Stimulated activated effector memory CD8-positive, alpha-beta T cell treated with anti-CD3 and anti-CD28 coated beads, Interleukin-12 subunit alpha, Interleukin-12 subunit beta, amount 100 ng/mL, for 72 hours (primary cell): ENCODE measurements around the gene VWA3B.
"Not testable (repeated sequence)": the region's sequence is repeated elsewhere in the genome, so short reads cannot be mapped to it uniquely, and the experiment has no call there.

Source experiments
- ATAC-seq: fragments of 150-1000 bp; cut with Tn5 transposase; 2 replicates; pipeline ENCODE4 v1.10.0; 2021
- DNase-seq, 2 donors: peaks; one replicate each; pipeline ENCODE4 v3.0.0; 2021 to 2022; ENCODE audit warnings: low spot score in 2 of 2
- H3K27ac Mint-ChIP-seq: one replicate; pipeline ENCODE4 v1.8.0; 2022; ENCODE audit warnings: mild to moderate bottlenecking, mixed read lengths
- H3K36me3 Mint-ChIP-seq: one replicate; pipeline ENCODE4 v1.8.0; 2022; ENCODE audit warnings: mild to moderate bottlenecking, mixed read lengths
- H3K4me1 Mint-ChIP-seq: one replicate; pipeline ENCODE4 v1.8.0; 2022; ENCODE audit warnings: mixed read lengths
- H3K4me3 Mint-ChIP-seq: one replicate; pipeline ENCODE4 v1.8.0; 2022; ENCODE audit warnings: mild to moderate bottlenecking, mixed read lengths
- H3K9me3 Mint-ChIP-seq: one replicate; pipeline ENCODE4 v1.8.0; 2022; ENCODE audit warnings: mixed read lengths

VWA3B gene

GRCh38 chr2:98067160-98067559 is 19.8 kb upstream of the VWA3B start:
- Mint-ChIP-seq H3K36me3 (no peaks in the 10 kb centered on the region), H3K27ac (no peak overlapping the region)
- ATAC-seq, result no peak

GRCh38 chr2:98070081-98070480 is 16.9 kb upstream of the VWA3B start:
- Mint-ChIP-seq H3K4me1 (no peaks in the 10 kb centered on the region), H3K9me3 (no peaks in the 10 kb centered on the region), H3K27ac (no peak overlapping the region), H3K4me3 (no peak overlapping the region), H3K36me3 (no peaks in the 10 kb centered on the region)
- no peak for DNase-seq
- no peak for ATAC-seq

More at GRCh38 chr2:98067160-98067559, 19.8 kb upstream of the VWA3B start:
- no peak overlapping the region for H3K4me3 Mint-ChIP-seq
- DNase-seq, result no peak
- H3K4me1 Mint-ChIP-seq, result no peaks in the 10 kb centered on the region
- H3K9me3 Mint-ChIP-seq, result no peaks in the 10 kb centered on the region

GRCh38 chr2:98072442-98072841 is 14.5 kb upstream of the VWA3B start:
- H3K4me1 Mint-ChIP-seq, result no peaks in the 10 kb centered on the region
- no peak for ATAC-seq
- no peaks in the 10 kb centered on the region for H3K36me3 Mint-ChIP-seq
- no peak overlapping the region for H3K4me3 Mint-ChIP-seq
- DNase-seq, result no peak
- no peaks in the 10 kb centered on the region for H3K9me3 Mint-ChIP-seq
- H3K27ac Mint-ChIP-seq, result no peak overlapping the region

GRCh38 chr2:98078701-98079100 is 8.3 kb upstream of the VWA3B start:
- ATAC-seq (no peak), DNase-seq (no peak)
- Mint-ChIP-seq H3K36me3 (no peaks in the 10 kb centered on the region), H3K4me3 (no peak overlapping the region), H3K27ac (no peak overlapping the region), H3K4me1 (peaks cover 6% of the 10 kb centered on the region), H3K9me3 (no peaks in the 10 kb centered on the region)

DNA sequence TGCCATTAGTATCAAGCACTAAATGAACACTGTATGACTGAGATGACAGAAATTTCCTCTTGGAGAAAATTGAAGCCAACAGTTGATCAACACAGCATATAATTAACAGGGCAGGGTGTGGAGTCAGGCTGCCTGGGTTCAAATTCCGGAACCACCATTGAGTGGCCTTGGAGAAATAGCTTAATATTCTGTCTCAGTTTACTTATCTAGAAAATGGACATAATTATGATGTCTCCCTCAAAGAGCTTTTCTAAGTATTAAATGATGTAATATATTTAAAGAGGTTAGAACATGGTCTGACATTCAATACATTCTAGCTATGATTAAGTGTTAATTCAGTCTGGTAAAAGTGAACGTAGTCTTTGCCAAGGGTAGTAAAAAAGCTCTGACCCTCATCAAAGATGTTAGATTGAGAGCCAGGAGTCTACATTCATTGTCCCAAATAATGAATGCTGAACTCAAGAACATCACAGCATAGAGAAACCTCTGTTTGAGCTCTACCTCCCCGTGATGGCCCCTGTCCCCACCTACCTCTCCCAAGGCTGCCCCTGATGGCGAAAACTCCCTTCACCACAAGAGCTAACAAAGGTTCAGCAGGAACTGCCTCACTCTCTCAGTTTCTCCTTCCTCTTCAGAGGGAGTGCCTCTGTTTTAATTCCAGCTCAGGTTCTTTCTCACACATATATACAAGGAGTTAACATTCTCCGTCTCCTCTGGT is 2.7 kb upstream of the VWA3B start:
- Mint-ChIP-seq H3K4me1 (peaks cover 22% of the 10 kb centered on the region), H3K4me3 (no peak overlapping the region), H3K27ac (no peak overlapping the region), H3K9me3 (no peaks in the 10 kb centered on the region), H3K36me3 (peaks cover 4% of the 10 kb centered on the region)
- ATAC-seq (no peak), DNase-seq (no peak)

DNA sequence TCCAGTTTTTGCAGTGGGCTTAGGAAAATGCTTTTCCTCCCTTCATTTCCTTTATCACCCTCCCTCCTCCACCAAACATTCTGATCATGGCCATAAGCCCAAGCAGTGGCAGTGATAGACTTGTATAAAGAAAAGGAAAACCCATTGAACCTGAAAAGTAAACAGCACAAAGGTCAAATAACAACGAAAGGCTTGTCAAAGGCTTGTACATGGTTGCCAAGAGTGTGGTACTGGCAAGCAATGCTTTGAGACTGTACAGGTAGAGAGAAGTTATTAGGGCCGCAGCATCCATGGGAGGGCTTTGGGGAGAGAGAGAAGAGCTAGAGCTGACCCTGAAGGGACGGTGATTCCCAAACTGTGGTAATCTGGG is 2.1 kb upstream of the VWA3B start:
- H3K9me3 Mint-ChIP-seq, result no peaks in the 10 kb centered on the region
- H3K4me3 Mint-ChIP-seq, result no peak overlapping the region
- ATAC-seq (no peak), DNase-seq (no peak)
- peaks cover 4% of the 10 kb centered on the region for H3K36me3 Mint-ChIP-seq
- H3K4me1 Mint-ChIP-seq, result peaks cover 22% of the 10 kb centered on the region
- no peak overlapping the region for H3K27ac Mint-ChIP-seq

- Mint-ChIP-seq H3K4me3 (peak overlapping the region; percentile 58), H3K36me3 (peaks cover 4% of the 10 kb centered on the region), H3K9me3 (no peaks in the 10 kb centered on the region), H3K27ac (no peak overlapping the region), H3K4me1 (peaks cover 22% of the 10 kb centered on the region)
- ATAC-seq (no peak), DNase-seq (no peak)
Observed at GRCh38 chr2:98085649-98086048, 1.3 kb upstream of the VWA3B start.

DNA sequence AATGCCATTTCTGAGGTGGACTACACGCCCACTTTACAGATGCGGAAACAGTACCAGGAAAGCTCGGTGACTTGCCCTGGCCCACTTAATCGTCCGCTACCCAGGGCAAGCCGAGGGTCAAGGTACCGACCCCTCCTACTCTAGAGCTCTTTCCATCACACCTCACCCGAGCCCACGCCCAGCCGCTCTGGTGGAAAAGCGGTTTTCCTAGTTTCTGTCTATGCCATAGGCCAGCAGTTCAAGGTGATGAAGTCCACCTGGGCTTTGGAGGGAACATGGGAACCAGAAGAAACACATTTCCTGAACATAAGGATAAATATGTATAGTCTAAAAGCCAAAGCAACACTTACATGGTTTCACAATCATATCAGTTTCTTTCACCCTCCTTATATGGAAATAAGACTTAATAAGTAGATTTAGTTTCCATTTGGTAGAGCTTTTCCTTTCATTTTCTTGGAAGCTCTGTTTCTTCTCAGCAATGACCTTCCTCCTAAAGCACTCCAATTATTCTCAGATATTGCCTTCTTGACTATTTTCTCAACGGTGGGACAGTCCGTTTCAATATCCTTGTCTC is 567 bp downstream of the VWA3B start:
- no peak for DNase-seq
- peaks cover 4% of the 10 kb centered on the region for H3K36me3 Mint-ChIP-seq
- H3K4me1 Mint-ChIP-seq, result peaks cover 16% of the 10 kb centered on the region
- no peaks in the 10 kb centered on the region for H3K9me3 Mint-ChIP-seq
- peak overlapping the region; percentile 58 for H3K4me3 Mint-ChIP-seq
- ATAC-seq, result no peak
- H3K27ac Mint-ChIP-seq, result no peak overlapping the region

DNA sequence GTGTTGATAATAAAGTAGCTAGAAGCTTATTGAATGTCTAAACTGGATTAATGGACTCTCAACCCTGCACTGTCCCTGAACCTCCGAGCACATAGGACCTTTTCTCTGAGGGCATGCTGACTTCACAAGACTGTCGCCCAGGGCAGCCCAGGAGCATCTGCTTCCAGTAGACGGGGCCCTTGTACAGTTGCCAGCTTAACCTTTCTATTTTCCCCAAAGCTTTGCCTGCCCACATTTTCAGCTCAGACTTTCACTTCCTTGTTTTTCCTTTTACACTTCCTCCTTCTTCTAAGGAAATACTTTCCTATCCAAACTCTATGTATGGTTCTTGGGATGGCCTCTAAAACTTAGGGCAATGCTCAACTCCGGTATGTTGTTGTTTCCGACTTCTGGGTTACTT is 1.3 kb downstream of the VWA3B start:
- Mint-ChIP-seq H3K9me3 (no peaks in the 10 kb centered on the region), H3K36me3 (peaks cover 4% of the 10 kb centered on the region), H3K4me1 (peaks cover 16% of the 10 kb centered on the region), H3K27ac (peak overlapping the region; percentile 21), H3K4me3 (no peak overlapping the region)
- DNase-seq, result no peak
- ATAC-seq, result no peak

DNA sequence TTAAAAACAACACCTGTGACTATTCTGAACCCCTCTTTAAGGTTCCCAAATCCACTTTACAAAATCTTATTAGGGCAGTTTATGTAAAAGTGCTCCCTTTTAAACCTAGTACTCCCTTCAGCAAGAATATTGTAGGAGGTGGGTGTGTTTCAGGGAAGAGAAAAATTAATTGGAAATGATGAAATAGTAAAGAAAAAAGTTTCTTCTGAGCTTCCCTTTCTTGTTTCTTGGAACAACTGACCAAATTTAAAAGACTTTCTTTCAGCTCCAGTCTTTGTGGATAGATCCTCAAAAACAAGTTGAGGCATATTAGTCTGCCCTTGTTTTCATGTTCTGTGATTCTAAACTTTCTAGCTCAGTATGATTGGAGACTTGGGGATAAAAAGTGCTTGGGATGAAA is 3.0 kb downstream of the VWA3B start:
- peaks cover 16% of the 10 kb centered on the region for H3K4me1 Mint-ChIP-seq
- H3K36me3 Mint-ChIP-seq, result peaks cover 4% of the 10 kb centered on the region
- no peak overlapping the region for H3K4me3 Mint-ChIP-seq
- DNase-seq (no peak), ATAC-seq (no peak)
- H3K9me3 Mint-ChIP-seq, result no peaks in the 10 kb centered on the region
- no peak overlapping the region for H3K27ac Mint-ChIP-seq

- ATAC-seq (no peak), DNase-seq (no peak)
- Mint-ChIP-seq H3K9me3 (peaks cover 2% of the 10 kb centered on the region), H3K27ac (no peak overlapping the region), H3K4me1 (peaks cover 16% of the 10 kb centered on the region), H3K36me3 (no peaks in the 10 kb centered on the region), H3K4me3 (no peak overlapping the region)
Observed at GRCh38 chr2:98090951-98091350, 4.0 kb downstream of the VWA3B start.

- H3K9me3 Mint-ChIP-seq, result peaks cover 7% of the 10 kb centered on the region
- DNase-seq (no peak), ATAC-seq (no peak)
- no peaks in the 10 kb centered on the region for H3K36me3 Mint-ChIP-seq
- H3K4me3 Mint-ChIP-seq, result no peak overlapping the region
- H3K4me1 Mint-ChIP-seq, result peaks cover 11% of the 10 kb centered on the region
- no peak overlapping the region for H3K27ac Mint-ChIP-seq
Observed at GRCh38 chr2:98091738-98092137, 4.8 kb downstream of the VWA3B start.

GRCh38 chr2:98093146-98093545 is 6.2 kb downstream of the VWA3B start:
- H3K27ac Mint-ChIP-seq, result no peak overlapping the region
- DNase-seq, result no peak
- H3K4me1 Mint-ChIP-seq, result no peaks in the 10 kb centered on the region
- H3K4me3 Mint-ChIP-seq, result no peak overlapping the region
- H3K9me3 Mint-ChIP-seq, result peaks cover 11% of the 10 kb centered on the region
- H3K36me3 Mint-ChIP-seq, result no peaks in the 10 kb centered on the region
- no peak for ATAC-seq

DNA sequence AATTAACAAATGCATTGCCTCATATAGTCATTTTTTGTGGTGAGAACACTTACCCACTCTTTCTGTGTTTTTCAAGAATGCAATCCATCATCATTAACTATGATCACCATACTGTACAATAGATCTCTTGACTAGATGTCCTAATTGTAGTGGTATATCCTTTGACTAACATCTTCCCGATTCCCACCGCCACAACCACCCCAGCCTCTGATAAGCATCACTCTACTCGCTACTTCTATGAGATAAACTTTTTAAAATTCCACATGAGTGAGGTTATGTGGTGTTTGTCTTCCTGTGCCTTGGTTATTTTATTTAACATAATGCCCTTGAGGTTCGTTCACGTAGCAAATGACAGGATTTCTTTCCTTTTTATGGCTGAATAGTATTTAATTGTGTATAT is 6.6 kb downstream of the VWA3B start:
- H3K36me3 Mint-ChIP-seq, result no peaks in the 10 kb centered on the region
- DNase-seq (no peak), ATAC-seq (no peak)
- no peak overlapping the region for H3K4me3 Mint-ChIP-seq
- no peak overlapping the region for H3K27ac Mint-ChIP-seq
- H3K9me3 Mint-ChIP-seq, result peaks cover 11% of the 10 kb centered on the region
- H3K4me1 Mint-ChIP-seq, result no peaks in the 10 kb centered on the region

DNA sequence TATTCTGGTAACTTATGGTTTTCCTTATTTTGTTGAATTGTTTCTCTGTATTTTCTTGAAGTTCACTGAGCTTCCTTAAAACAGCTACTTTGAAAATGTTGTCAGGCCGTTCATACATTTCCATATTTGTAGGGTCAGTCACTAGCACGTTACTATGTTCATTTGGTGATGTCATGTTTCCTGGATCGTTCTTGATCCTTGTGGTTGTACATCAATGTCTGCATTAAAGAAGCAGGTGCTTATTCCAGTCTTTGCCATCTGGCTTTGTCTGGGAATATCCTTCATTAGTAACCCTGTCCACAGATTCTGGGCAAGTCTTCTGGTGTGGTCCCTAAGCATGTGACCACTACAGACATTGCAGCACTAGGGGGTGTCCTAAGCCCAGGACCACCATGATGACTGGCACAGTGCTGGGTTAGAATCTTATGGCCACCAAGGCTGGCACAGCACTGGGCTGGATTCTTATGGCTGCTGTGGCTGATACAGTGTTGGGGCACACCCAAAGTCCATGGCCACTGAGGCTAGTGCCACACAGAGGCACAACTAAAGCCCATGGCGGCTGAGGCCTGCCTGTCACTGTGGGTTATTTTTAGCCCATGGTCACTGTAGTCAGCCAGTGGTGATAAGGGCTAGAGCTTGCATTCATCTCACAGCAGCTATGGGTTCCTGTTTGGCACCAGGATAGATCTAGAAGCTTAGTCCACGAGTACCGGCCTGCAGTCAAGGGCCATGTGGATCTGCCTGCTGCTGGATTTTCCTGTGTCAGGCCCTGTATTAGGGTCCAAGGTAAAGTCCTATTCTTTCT is 13.2 kb downstream of the VWA3B start:
- DNase-seq, result no peak
- Mint-ChIP-seq H3K36me3 (no peaks in the 10 kb centered on the region), H3K4me3 (no peak overlapping the region), H3K27ac (no peak overlapping the region), H3K9me3 (peaks cover 27% of the 10 kb centered on the region), H3K4me1 (no peaks in the 10 kb centered on the region)
- no peak for ATAC-seq

DNA sequence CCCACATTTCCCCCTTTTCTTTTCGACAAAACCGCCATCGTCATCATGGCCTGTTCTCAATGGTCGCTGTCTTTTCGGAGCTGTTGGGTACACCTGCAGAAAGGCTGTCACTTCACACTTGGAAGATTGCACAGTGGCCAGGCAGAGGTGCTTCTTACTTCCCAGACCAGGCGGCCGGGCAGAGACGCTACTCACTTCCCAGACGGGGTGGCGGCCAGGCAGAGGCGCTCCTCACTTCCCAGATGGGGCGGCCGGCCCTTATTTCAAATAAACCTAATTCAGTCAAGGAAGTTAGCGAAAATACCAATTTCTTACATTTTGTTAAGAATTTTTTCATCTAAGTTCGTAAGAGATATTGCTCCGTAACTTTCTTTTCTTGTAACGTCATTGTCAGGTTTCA is 15.3 kb downstream of the VWA3B start:
- H3K9me3 Mint-ChIP-seq, result peaks cover 18% of the 10 kb centered on the region
- not testable (repeated sequence) for ATAC-seq, H3K4me1 Mint-ChIP-seq, H3K27ac Mint-ChIP-seq, H3K4me3 Mint-ChIP-seq, DNase-seq, H3K36me3 Mint-ChIP-seq
